AG09309 (cell line): Measurements from ENCODE around the gene PTPRT.

ENCODE experiments used
- DNase-seq: peaks from one replicate; pipeline ENCODE4 v3.0.0-alpha.2; 2010; ENCODE audit warnings: low read depth
- H3K4me3 ChIP-seq: 2 replicates; pipeline ENCODE4 v1.5.1; 2011; ENCODE audit warnings: mild to moderate bottlenecking, low read depth, low read length, moderate library complexity; ENCODE audit not compliant: control insufficient read depth
- CTCF ChIP-seq: IDR thresholded peaks from 2 replicates; pipeline ENCODE4 v1.5.1; 2011; ENCODE audit warnings: mild to moderate bottlenecking, low read depth, low read length, inconsistent platforms; ENCODE audit not compliant: insufficient read depth, control insufficient read depth; ENCODE audit errors: missing control alignments

The PTPRT gene

GRCh38 chr20:42747765-42748411 lies 441.8 kb downstream of the PTPRT start:
- no peak for TF ChIP-seq CTCF
- H3K4me3 ChIP-seq: no peak overlapping the region
- no peak for DNase-seq

- no peak for TF ChIP-seq CTCF
- no peak overlapping the region for H3K4me3 ChIP-seq
- DNase-seq: no peak
Measured at GRCh38 chr20:42744756-42745465, 444.8 kb downstream of the PTPRT start.

- TF ChIP-seq CTCF: no peak
- H3K4me3 ChIP-seq: no peak overlapping the region
- DNase-seq: no peak
Measured at GRCh38 chr20:42742926-42743325, 446.8 kb downstream of the PTPRT start.

DNA sequence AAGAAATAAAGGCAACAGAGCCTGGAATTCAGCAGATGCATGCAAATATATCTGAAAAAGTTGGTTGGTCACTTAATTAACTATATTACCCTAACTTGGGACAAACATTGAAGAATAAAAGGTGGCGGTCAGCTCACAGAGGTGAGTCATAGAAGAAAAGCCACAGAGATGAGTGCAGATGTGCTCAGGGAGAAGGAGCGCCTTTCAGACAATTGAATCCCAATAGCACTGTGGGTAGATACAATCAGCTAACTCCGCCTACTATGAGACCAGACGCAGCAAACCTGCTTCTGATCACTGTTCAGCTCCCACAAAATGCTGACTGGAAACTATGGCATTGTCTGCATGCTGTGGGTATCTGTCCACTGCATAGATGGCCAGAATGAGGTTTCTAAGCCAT lies 447.8 kb downstream of the PTPRT start:
- H3K4me3 ChIP-seq: no peak overlapping the region
- no peak for DNase-seq
- TF ChIP-seq CTCF: no peak

- no peak for DNase-seq
- no peak overlapping the region for H3K4me3 ChIP-seq
- TF ChIP-seq CTCF: no peak
Measured at GRCh38 chr20:42740226-42740870, 449.4 kb downstream of the PTPRT start.

- H3K4me3 ChIP-seq: no peak overlapping the region
- no peak for TF ChIP-seq CTCF
Measured at GRCh38 chr20:42739683-42740082, 450.0 kb downstream of the PTPRT start.

More at GRCh38 chr20:42739683-42740082, 450.0 kb downstream of the PTPRT start:
- no peak for DNase-seq
